K562 (cell line): Measurements from ENCODE around the gene NAV2. TPM values are rescaled to one million over a fixed set of nuclear protein-coding genes. Genes with fewer than 3 reads are reported as not detected.

Source experiments
- ARID2 ChIP-seq: fragments of 450-650 bp; IDR thresholded peaks from 2 replicates; pipeline ENCODE4 v1.6.1; 2017; ENCODE audit warnings: antibody characterized with exemption, mild to moderate bottlenecking
- CBX8 ChIP-seq: fragments of 200-600 bp; sonication (generic); IDR thresholded peaks from 2 replicates; pipeline ENCODE4 v1.6.1; 2012; ENCODE audit warnings: borderline replicate concordance, mixed run types, low read depth, mild to moderate bottlenecking, moderate library complexity, mixed read lengths, low read length, control low read depth, inconsistent platforms; ENCODE audit not compliant: poor library complexity, severe bottlenecking; ENCODE audit errors: extremely low read depth
- ELK1 ChIP-seq: sonication (generic); formaldehyde crosslinking; IDR thresholded peaks from 2 replicates; pipeline ENCODE4 v1.8.1; 2022; ENCODE audit warnings: missing genetic modification reagents
- ETS1 ChIP-seq: conservative IDR thresholded peaks from 2 replicates; pipeline ENCODE4 v1.6.1; 2011; ENCODE audit warnings: low read depth, mild to moderate bottlenecking, low read length; ENCODE audit not compliant: control insufficient read depth
- HIVEP1 ChIP-seq: fragments of 250-450 bp; sonication (Bioruptor Pico); IDR thresholded peaks from 2 replicates; pipeline ENCODE4 v1.4.0; 2020; ENCODE audit warnings: mild to moderate bottlenecking
- MECOM ChIP-seq: fragments of 250-450 bp; sonication (Bioruptor Pico); IDR thresholded peaks from 2 replicates; pipeline ENCODE4 v1.8.0; 2022; ENCODE audit warnings: inconsistent platforms
- NR0B1 ChIP-seq: fragments of 450-650 bp; IDR thresholded peaks from one replicate; pipeline ENCODE4 v1.6.1; 2018; ENCODE audit warnings: mild to moderate bottlenecking, moderate library complexity; ENCODE audit not compliant: partially characterized antibody
- PKNOX1 ChIP-seq: fragments of 450-650 bp; IDR thresholded peaks from 2 replicates; pipeline ENCODE4 v1.6.1; 2016
- RNF2 ChIP-seq: sonication (generic); IDR thresholded peaks from 2 replicates; pipeline ENCODE4 v1.6.1; 2016
- YY1 ChIP-seq, 3 experiments: IDR thresholded peaks; 2 replicates each; pipeline ENCODE4 v1.6.1; 2011; ENCODE audit warnings: low read length in 2 of 3, mild to moderate bottlenecking in 2 of 3, moderate library complexity in 2 of 3, borderline replicate concordance in 1 of 3, control low read depth in 1 of 3, low read depth in 1 of 3; ENCODE audit not compliant: insufficient read depth in 3 of 3, insufficient replicate concordance in 2 of 3, control insufficient read depth in 1 of 3, insufficient read length in 1 of 3; ENCODE audit errors: extremely low read depth in 1 of 3
- ZNF217 ChIP-seq: sonication (generic); formaldehyde crosslinking; IDR thresholded peaks from 2 replicates; pipeline ENCODE4 v1.8.0; 2022; ENCODE audit warnings: mild to moderate bottlenecking, missing genetic modification reagents
- polyA plus RNA-seq, 8 experiments: library from polyadenylated mRNA; depleted of rRNA in 4 of 8; stranded (reverse) in 5 of 8; unstranded in 3 of 8; fragments of >200 nt; fragmentation: Nextera tagmentation in 2 of 8; fragmentation: Illumina TruSeq in 1 of 8; extraction: Ambion mirVana in 2 of 8; extraction: Trizol in 1 of 8; gene quantifications; 2 replicates each; pipeline versions ENCODE4 v1.2.1 to v1.2.3, GENCODE V29; 2011 to 2014; ENCODE audit warnings: inconsistent platforms in 1 of 8, missing spikeins in 1 of 8
- total RNA-seq, 7 experiments: library from RNA; depleted of rRNA in 6 of 7; stranded (reverse); fragments of >200 nt in 6 of 7; fragmentation: Illumina TruSeq in 2 of 7; extraction: Trizol in 2 of 7; gene quantifications; 2 replicates each; pipeline versions ENCODE4 v1.2.1 to v1.2.3, GENCODE V29; 2011 to 2021; ENCODE audit warnings: low replicate concordance in 1 of 7

NAV2 gene
- total and polyA plus RNA-seq, 9 of the 15 experiments (the other 6 are each of a cell fraction or from before 2014, with no cell fraction given) = 0.03 to 0.35 (median 0.05) TPM

GRCh38 chr11:20112291-20113148 lies 399.9 kb downstream of the NAV2 start (continued):
- TF ChIP-seq PKNOX1 = peak; percentile 94
- no peak for TF ChIP-seq ETS1
- no peak for TF ChIP-seq ELK1 (CRISPR knock-in tag)
- no peak for TF ChIP-seq ARID2
- no peak for TF ChIP-seq ZNF217
- no peak for TF ChIP-seq YY1 (IDR thresholded peaks at IDR 0.05; ENCODE audit: borderline replicate concordance in 1 of 3, control insufficient read depth in 1 of 3, extremely low read depth in 1 of 3, insufficient read depth in 3 of 3, insufficient read length in 1 of 3, insufficient replicate concordance in 2 of 3, low read depth in 1 of 3, low read length in 2 of 3)
- TF ChIP-seq MECOM (CRISPR knock-in tag) = no peak
- no peak for TF ChIP-seq NR0B1
- peak; percentile 42; the same call in 1 of the 2 replicates for TF ChIP-seq RNF2
- no peak for TF ChIP-seq CBX8
- no peak for TF ChIP-seq HIVEP1 (CRISPR knock-in tag)
